Measurements from ENCODE around the gene SLC22A14.

The SLC22A14 gene

DNA sequence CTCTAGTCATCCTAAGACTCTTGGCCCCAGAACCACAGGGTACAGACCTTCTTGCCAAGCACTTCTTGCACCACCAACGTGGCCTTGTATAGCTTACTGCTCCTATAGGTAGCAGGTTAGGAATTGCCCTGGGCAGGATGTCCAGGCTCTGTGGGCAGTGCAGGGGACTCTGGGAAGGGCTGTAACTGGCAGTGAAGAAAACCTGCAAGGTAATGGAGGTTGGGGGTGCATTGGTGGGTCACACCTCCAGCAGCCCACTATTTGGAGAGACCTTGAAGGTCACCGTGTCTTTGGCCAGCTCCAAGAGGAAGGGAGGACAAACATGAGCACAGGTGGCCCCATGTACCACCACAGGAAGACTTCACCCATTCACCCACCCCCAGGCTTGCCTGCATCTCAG, 43.2 kb downstream of the SLC22A14 start:
- no peak overlapping the region for H3K27ac ChIP-seq
- TF ChIP-seq, protein P1, sequence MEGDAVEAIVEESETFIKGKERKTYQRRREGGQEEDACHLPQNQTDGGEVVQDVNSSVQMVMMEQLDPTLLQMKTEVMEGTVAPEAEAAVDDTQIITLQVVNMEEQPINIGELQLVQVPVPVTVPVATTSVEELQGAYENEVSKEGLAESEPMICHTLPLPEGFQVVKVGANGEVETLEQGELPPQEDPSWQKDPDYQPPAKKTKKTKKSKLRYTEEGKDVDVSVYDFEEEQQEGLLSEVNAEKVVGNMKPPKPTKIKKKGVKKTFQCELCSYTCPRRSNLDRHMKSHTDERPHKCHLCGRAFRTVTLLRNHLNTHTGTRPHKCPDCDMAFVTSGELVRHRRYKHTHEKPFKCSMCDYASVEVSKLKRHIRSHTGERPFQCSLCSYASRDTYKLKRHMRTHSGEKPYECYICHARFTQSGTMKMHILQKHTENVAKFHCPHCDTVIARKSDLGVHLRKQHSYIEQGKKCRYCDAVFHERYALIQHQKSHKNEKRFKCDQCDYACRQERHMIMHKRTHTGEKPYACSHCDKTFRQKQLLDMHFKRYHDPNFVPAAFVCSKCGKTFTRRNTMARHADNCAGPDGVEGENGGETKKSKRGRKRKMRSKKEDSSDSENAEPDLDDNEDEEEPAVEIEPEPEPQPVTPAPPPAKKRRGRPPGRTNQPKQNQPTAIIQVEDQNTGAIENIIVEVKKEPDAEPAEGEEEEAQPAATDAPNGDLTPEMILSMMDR (conservative IDR thresholded peaks at IDR 0.05) = no peak
- TF ChIP-seq ZFX (IDR thresholded peaks at IDR 0.05) = no peak

DNA sequence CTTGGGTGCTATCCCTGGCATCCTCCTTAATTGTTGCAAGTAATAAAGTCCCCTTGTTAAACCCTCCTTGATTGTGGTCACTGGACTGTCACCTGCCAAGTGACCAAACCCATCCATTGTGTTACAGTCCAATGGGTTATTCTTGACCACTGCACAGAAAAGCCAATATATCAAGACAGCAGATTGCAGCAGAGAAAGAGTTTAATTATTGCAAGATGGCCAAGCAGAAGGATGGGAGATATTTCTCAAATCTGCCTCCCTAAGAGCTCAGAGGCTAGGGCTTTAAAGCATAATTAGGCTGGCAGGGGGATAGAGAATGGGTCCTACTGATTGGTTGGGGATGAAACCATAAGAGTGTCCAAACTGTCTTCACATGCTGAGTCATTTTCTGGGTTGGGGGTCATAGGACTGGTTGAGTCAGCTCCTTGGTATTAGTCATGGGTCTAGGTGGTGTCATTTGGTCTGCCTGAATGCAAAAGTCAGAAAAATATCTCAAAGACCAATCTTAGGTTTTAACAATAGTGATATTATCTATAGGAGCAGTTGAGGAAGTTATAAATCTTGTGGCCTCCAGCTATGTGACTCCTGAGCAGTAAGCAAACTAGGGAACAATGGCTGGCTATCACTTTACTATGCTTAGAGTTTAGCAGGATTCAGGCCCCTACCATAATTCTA, 45.4 kb downstream of the SLC22A14 start:
- no peak overlapping the region for H3K27ac ChIP-seq
- TF ChIP-seq ZFX (IDR thresholded peaks at IDR 0.05) = no peak
- TF ChIP-seq, protein P1 (conservative IDR thresholded peaks at IDR 0.05) = no peak

DNA sequence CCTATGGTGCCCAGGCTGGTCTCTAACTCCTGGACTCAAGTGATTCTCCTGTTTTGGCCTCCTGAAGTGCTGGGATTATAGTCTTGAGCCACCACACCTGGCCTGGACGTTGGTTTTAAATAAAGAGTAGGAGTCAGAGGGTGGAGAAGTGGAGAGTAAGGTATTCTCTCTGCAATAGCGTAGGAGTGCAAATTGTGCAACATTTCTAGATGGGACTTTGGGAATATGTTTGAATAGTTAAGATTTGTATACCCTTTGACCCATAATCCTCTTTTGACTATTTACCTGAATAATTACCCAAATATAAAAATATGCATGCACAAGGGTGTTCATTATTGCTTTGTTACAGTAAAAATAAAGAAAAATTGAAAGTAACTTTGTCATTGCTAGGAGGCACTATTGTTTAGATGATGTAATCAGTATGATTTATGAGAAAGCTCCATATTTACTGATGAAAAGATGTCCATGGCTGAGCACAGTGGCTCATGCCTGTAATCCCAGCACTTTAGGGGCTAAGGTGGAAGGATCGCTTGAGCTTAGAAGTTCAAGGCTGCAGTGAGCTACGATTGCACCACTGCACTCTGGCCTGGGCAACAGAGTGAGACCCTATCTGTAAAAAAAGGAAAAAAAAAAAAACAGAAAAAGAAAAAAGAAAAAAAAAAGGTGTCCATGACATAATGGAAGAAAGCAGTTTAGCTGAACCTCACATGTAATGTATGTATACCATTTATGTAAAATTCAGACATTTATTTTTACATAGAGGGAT, 49.3 kb downstream of the SLC22A14 start:
- TF ChIP-seq, protein P1 (conservative IDR thresholded peaks at IDR 0.05) = no peak
- no peak for TF ChIP-seq ZFX (IDR thresholded peaks at IDR 0.05)
- no peak overlapping the region for H3K27ac ChIP-seq

DNA sequence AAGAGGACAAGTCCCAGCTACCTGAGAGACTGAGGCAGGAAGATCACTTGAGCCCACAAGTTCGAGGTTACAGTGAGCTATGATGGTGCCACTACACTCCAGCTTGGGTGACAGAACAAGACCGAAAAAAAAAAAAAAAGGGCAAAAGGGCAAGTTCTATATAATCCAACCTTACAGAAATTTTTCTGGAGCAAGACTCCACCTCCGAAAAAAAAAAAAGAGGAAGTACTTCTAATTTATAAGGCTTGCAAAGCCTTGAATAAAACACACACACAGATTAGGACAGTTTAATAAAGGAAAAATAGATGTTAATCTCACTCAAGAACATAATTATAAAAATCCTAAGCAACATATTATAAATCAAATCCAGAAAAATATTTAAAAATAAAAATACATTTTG, 50.1 kb downstream of the SLC22A14 start:
- no peak overlapping the region for H3K27ac ChIP-seq
- TF ChIP-seq, protein P1 (conservative IDR thresholded peaks at IDR 0.05) = no peak
- no peak for TF ChIP-seq ZFX (IDR thresholded peaks at IDR 0.05)

DNA sequence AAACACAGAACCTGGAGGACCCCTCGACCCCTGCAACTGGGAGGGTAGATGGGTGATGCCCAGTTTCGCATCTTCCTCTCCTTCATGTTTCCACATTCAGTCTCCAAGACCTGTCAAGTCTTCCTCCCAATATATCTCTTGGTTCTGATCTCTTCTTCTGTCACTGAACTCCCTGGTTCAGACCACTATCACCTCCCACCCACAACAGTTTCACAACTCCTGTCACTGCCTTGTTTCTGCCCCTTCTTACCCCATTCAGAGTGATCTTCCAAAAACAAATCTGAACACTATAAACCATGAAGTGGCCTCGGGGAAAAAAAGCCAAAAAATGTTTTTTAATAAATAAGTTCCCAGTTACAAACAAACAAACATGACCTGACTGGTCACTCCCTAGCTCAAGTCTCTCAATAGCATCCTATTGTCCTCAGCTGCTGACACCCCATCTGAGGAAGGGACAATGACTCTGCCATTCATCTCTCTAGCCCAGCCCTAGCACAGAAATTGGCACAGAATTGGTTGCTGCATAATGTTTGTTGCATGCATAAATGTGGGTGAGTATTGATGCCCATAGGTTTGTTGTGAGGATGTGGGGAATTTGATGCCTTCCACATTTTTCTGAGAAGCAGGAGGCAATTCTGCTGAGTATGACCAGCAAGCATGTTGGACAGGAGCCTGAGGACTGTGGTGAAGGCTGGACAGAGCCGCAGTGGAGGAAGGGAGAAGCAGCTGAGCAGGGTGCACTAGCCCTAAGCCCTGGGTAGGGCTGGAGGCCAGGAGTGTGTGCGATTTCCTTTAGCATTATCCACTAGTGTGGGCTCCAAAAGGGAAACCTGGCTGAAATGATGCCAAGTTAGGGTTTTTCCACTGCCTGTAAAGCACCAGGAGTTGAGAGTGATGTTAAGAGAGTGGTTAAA, 52.3 kb downstream of the SLC22A14 start:
- TF ChIP-seq ZFX (IDR thresholded peaks at IDR 0.05) = no peak
- TF ChIP-seq, protein P1 (conservative IDR thresholded peaks at IDR 0.05) = no peak

DNA sequence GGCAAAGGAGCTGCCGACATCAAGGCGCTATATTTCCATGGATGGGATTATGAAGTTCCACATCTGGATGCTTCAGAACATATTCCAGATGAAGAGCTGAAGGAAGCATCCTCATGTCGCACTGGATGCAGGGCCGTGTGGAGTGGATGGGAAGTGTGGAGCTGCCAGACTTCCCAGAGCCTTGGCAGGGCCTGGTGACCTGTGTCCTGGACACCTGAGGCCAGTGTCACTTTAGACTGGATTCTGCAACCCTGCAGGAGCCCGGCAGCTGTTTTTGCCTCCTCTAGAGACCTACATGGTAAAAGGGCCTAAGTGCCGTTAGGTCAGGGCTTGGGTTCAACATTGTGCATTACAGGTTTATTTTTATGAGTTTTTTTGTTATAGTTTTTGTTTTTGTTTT, 53.2 kb downstream of the SLC22A14 start:
- H3K27ac ChIP-seq = no peak overlapping the region
- TF ChIP-seq, protein P1 (conservative IDR thresholded peaks at IDR 0.05) = no peak
- TF ChIP-seq ZFX (IDR thresholded peaks at IDR 0.05) = no peak

More for the DNA sequence above, 52.3 kb downstream of the SLC22A14 start:
- no peak overlapping the region for H3K27ac ChIP-seq

Data from C4-2B (cell line).